SH-SY5Y (cell line): ENCODE data around the gene BCAT1.

Experiments
- GATA2 ChIP-seq: IDR thresholded peaks from 2 replicates; pipeline ENCODE4 v1.6.1; 2011; ENCODE audit warnings: mild to moderate bottlenecking, low read depth, low read length
- GATA3 ChIP-seq: IDR thresholded peaks from 2 replicates; pipeline ENCODE4 v1.6.1; 2011; ENCODE audit warnings: low read depth, mild to moderate bottlenecking, low read length, moderate library complexity

- TF ChIP-seq GATA3 (no peak), GATA2 (no peak)
These were observed 130.6 kb downstream of the BCAT1 start for GRCh38 chr12:24818351-24818750.
